EL (cell line): ENCODE data around the gene NR1H3.
"Not testable (repeated sequence)": the region's sequence is repeated elsewhere in the genome, so short reads cannot be mapped to it uniquely, and the experiment has no call there.

Experiments
- DNase-seq: peaks from one replicate; pipeline ENCODE4 v3.0.0-alpha.2; 2016

NR1H3 gene

DNA sequence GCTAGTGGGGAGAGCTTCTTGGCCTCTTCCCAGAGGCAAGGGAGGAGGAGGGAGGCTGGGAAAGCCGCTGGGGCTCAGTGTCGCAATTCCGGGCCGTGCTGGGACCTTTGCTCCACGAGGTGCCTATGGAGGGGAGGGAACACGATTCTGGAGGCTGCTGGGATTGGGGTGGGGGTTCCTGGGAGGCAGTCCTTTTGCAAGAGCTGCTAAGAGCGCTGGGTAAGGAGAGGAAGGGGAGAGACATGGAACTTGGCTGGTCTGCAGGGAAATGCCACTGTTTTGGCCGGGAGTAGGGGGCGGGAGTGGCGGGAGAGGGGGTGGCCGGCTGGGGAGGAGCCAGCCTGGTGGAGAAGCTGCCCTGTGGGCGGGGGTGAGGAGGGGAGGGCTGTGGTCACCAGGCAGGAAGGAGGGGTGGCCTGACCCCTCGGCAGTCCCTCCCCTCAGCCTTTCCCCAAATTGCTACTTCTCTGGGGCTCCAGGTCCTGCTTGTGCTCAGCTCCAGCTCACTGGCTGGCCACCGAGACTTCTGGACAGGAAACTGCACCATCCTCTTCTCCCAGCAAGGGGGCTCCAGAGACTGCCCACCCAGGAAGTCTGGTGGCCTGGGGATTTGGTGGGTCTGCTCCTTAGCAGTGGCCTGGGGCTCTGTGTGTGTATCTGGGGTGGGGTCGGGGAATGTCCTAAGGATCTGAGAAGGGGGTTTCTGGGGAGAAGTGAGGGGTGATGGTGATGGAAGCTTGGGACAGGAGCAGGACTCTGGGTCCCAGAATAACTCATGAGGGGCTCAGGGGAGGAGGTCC lies at the start of gene NR1H3:
NR1H3 (plus strand) TSS at position 480 of the 800 bp plus-strand sequence. CDS start 1,221 bp downstream, outside the sequence.
- DNase-seq, result peak; percentile 84

DNA sequence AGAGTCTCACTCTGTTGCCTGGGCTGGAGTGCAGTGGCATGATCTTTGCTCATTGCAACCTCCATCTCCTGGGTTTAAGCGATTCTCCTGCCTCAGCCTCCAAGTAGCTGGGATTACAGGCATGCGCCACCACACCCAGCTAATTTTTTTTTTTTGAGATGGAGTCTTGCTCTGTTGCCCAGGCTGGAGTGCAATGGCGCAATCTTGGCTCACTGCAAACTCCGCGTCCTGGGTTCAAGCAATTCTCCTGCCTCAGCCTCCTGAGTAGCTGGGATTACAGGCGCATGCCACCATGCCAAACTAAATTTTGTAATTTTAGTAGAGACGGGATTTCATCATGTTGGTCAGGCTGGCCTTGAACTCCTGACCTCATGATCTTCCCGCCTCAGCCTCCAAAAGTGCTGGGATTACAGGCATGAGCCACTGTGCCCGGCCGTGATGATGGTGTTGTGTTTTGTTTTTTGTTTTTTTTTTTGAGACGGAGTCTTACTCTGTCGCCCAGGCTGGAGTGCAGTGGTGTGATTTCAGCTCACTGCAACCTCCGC lies 49.7 kb upstream of the NR1H3 start:
- DNase-seq, result not testable (repeated sequence)

- DNase-seq, result no peak
These were observed 49.2 kb upstream of the NR1H3 start for GRCh38 chr11:47208628-47209027.

GRCh38 chr11:47212938-47213337 lies 44.9 kb upstream of the NR1H3 start:
- no peak for DNase-seq

DNA sequence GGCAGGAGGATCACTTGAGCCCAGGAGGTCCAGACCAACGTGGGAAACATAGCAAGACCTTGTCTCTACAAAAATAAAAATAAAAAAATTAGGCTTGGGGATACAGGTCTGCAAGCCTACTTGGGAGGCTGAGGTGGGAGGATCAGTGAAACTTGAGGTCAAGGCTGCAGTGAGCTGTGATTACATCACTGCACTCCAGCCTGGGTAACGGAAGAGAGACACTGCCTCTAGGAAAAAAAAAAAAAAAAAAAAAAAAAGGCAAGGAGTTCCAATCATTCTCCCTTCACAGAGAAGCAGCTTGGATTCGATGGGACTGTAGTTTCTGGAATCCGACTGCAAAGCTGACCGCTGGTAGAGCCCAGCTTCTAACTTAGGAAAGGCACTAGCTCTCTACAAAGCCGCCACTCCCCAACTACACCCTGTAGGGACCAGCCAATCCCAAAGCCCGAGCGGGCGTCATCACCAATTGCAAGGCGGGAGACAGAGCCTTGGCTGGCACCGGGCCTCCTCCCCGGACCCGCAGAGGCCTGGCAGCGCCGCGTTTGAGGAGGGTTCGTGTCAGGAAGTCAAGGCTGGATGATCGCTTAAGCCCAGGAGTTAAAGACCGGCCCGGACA lies 43.7 kb upstream of the NR1H3 start:
- peak; percentile 93 for DNase-seq

DNA sequence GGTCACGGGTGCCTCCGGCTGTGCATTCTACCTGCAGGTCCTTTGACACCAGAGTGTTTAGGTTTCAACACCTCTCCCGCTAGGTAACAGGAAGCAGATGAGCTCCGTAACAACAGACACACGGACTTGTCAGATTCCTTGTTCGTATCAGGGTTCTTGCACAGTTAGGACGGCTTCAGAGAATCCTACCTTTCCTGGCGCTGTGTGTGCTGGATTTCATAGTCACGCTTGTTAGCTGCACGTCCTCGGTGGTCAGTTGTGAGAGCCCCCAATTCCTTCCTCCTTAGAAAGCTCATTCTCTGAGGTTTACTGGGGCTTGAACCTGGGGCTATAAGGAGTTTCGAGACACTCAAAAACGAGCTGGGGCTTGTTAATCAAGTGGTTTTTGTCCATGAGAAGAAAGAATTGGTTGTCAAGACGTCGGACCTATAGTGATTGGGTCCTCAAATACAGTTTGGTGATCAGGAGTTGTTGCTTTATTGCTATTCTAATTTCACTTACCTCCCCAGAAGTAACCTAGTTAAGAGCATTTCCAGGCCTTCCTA lies 42.4 kb upstream of the NR1H3 start:
- DNase-seq, result no peak

DNA sequence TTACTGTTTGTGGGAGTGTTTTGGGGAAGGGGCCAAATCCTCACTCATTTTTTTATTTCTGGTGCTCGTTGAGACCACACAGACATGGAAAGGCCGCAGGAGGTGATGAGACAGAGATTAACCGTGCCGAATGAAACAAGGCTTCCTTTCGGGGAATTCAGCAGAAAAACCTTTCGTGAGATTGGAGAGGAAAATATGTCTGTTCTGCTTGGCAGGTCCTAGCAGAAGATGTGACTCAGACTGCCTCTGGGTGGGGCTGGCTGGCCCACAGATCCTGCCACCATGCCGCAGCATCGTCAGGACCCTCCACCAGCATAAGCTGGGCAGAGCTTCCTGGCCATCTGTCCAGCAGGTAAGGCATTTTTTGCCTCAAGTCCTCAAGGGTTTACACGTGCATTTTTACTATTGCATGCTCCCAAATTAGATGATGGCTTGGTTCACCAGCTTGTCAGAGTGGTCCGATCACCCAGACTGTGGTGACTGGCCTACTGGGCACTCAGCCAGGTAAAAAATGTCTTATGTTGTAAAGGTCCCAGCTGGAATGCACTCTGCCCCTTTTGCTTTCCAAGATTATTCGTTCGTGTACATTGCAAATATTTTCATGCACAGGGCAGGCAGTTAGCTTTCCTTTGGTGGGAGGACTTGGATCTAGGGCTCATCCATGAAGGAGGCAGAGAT lies 41.5 kb upstream of the NR1H3 start:
- peak; percentile 92 for DNase-seq

DNA sequence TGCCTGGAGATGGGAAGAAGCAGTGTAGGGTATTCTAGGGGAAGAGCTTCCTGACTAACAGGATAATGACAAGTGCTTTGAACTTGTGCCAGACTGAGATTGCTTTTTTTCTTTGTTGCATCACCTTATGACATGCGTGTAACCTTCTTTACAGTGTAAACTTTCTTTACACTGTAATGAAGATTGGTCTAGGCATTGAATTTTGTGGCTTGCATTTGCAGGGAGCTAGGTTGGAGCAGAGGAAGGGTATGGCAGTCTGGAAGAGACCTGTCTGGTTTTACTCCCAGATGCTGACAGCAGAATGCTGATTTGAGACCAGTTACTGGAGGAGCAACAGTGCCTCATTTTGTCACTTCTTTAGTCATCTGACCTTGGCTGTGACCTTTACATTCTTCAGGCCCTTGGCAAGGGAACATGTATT lies 37.4 kb upstream of the NR1H3 start:
- DNase-seq, result peak; percentile 90

- DNase-seq, result no peak
These were observed 35.1 kb upstream of the NR1H3 start for GRCh38 chr11:47222696-47223095.

DNA sequence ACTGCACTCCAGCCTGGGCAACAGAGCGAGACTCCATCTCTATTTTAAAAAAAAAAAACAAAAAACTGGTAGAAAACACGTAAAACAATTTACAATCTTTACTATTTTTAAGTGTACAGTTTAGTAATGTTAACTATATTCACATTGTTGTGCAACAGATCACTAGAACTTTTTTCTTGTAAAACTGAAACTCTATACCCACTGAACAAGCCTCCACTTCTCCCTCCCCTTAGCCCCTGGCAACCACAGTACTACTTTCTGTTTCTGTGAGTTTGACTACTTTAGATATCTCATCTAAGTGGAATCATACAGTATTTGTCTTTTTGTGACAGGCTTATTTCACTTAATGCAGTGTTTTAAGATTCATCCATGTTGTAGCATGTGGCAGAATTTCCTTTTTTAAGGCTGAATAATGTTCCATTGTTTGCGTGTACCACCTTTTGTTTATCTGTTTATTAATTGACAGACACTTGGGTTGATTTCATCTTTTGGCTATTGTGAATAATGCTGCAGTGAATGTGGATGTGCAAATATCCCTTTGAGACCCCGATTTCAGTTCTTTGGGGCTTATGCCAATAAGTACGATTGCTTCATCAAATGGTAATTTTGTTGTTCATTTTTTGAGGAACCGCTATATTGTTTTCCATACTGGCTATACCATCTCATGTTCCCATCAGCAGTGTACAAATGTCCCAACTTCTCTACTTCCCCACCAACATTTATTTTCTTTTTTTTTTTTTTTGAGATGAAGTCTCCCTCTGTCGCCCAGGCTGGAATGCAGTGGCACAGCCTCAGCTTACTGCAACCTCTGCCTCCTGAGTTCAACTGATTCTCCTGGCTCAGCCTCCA lies 32.0 kb upstream of the NR1H3 start:
- DNase-seq, result no peak

DNA sequence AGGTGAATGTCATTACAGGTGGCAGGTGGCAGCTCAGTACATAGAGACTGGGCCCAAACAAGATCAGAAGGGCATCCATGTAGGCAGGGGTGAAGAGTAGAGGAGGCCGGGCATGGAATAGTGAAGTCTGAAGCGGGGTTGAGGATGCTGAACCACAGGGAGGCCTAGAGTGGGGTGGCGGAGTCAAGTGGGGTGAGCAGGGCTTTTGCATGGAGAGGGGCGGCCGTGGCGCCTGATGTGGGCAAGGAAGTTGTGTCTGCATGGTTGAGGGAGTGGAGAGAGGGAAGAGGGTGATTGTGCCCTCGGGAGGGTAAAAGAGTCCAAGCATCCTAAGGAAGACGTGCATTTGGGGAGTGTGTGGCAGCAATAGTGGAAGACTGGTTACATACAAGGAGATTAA lies 28.6 kb upstream of the NR1H3 start:
- no peak for DNase-seq

DNA sequence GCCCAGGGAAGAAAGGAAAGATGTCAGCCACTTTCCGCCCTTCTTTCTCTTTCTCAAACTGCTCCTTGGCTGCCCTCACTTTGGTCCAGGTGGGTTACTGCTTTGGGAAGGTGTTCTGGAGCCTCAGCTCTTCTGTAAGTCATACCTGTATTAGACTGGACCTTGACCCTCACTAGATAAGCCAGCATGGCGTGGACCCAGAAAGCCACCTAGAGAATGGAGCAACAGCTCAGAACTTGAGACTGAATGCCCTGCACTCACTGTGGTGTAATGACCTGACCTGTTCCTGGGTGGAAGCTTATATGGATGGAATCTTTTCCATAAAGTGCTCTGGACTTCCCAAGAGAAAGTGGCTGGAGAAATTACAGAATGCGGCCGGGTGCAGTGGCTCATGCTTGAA lies 24.7 kb upstream of the NR1H3 start:
- no peak for DNase-seq

GRCh38 chr11:47233989-47234668 lies 23.7 kb upstream of the NR1H3 start:
- peak; percentile 92 for DNase-seq

DNA sequence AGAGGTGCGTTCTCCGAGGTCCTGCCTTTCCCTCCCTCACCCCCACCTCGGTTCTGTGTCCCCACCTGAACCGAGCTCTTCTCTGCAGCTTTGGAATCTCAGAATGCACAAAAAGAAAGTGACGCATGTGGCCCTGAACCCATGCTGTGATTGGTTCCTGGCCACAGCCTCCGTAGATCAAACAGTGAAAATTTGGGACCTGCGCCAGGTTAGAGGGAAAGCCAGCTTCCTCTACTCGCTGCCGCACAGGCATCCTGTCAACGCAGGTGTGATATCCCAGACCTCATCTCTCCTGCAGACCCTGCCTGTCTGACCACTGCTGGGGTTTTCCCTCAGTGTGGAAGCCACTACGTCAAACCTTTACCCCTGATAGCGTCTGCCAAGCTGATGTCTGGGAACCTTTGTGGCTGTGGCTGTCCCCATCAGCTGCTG lies 23.1 kb upstream of the NR1H3 start:
- DNase-seq, result no peak

DNA sequence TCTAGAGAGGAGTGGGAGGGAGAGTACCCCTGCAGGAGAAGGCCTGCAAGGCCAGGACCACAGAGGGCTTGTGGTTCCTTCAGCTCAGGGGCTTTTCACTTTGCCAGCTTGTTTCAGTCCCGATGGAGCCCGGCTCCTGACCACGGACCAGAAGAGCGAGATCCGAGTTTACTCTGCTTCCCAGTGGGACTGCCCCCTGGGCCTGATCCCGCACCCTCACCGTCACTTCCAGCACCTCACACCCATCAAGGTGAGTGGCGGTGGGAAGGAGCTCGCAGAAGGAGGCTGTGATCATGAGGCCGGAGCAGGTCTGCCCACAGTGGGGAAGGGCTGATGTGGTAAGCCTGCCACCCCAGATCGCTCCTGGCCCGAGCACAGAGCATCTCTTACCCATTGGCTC lies 22.6 kb upstream of the NR1H3 start:
- no peak for DNase-seq

DNA sequence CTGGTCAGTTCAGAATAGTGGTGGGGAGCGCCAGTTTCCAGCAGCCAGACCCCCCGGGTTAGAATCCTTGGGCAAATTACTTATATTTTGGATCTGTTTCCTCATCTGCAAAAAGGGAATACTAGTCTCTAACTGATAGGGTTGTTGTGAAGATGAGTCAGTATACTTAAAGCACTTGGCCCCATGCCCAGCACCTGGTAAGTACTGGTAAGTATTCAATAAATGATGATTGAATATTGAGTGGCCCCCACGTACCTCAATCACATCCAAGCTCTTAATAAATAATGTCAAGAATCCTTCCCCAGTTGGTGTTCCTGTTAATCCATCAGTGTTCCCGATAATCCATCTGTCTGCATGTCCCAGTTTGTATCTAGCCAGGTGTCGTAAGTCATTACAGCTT lies 21.3 kb upstream of the NR1H3 start:
- peak; percentile 65 for DNase-seq

DNA sequence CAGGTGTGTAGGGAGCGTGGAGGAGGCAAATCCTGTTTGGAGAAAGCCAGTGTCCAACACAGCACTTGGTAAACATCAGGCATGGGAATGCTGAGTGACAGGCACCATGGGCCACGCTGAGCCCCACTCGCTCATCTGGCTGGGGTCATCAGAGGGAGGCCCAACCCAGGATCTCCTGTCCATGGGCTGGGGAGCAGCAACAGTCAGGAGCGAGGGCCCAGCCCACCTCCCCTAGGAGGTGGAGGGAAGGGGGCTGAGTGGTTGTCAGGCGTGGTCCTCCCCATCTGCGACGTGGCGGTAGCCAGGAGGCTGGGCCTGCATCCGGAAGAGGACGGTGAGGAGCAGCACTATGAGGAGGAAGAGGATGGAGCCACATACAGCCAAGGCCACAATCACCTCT lies 17.9 kb upstream of the NR1H3 start:
- DNase-seq, result no peak

DNA sequence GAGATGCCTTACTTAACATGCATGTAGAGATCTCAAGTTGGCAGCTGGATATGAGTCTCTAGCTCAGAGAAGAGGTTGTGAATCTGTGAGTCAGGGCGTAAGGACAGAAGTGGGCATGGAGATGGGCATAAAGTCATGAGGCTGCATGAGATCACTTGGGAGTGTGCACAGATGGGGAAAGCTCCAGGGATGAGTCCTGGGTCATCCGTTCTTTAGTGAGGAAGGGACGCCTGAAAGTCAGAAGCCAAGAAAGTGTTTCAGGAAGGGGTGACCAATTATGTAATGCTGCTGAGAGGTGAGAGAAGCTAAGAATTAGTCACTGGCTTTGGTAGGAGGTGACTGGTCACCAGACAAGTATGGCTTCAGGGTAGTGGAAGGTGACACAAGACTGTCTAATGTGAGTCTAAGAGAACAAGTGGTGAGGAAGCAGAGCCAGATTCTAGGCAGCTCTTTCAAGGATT lies 15.9 kb upstream of the NR1H3 start:
- DNase-seq, result peak; percentile 43

- DNase-seq, result no peak
These were observed 15.1 kb upstream of the NR1H3 start for GRCh38 chr11:47242596-47243192.

- no peak for DNase-seq
These were observed 14.3 kb upstream of the NR1H3 start for GRCh38 chr11:47243454-47243853.
